Activated CD8-positive, alpha-beta memory T cell treated with anti-CD3 and anti-CD28 coated beads for 4 hours (primary cell): ENCODE results near the gene FBXL16.

Experiments
- DNase-seq, 2 donors: peaks; one replicate each; pipeline ENCODE4 v3.0.0-alpha.2; 2020; ENCODE audit warnings: low read depth in 2 of 2

The FBXL16 gene

DNA sequence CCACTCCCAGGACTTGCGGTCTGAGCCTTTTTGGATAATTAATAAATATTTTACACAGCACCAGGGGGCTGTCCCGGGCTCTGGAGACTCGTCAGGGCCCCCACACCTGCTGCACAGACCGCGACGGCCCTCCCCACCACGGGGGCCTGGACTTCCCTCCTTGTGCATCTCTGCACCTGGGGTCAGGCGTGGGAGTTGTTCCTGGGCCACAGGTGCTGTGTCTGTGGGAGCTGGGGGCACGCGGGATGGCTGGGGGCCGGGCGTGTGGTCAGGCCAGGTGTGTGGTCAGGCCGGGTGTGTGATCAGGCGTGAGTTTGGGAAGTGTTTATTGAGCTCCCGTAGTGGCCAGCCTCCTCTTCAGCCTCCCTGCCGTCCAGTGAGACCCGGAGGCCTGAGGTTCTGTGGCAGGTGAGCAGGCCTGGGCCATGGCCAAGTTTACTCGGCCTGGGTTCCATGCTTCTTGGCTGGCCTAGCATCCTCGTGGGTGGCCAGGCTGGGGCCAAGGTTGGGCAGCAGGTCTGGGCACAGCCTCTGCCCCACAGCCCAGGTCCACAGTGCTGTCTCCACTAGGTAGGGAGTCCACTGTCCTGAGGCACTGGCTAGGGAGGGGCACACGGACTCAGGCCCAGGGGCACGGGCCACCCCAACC is 27.3 kb downstream of the FBXL16 start:
- DNase-seq = no peak

DNA sequence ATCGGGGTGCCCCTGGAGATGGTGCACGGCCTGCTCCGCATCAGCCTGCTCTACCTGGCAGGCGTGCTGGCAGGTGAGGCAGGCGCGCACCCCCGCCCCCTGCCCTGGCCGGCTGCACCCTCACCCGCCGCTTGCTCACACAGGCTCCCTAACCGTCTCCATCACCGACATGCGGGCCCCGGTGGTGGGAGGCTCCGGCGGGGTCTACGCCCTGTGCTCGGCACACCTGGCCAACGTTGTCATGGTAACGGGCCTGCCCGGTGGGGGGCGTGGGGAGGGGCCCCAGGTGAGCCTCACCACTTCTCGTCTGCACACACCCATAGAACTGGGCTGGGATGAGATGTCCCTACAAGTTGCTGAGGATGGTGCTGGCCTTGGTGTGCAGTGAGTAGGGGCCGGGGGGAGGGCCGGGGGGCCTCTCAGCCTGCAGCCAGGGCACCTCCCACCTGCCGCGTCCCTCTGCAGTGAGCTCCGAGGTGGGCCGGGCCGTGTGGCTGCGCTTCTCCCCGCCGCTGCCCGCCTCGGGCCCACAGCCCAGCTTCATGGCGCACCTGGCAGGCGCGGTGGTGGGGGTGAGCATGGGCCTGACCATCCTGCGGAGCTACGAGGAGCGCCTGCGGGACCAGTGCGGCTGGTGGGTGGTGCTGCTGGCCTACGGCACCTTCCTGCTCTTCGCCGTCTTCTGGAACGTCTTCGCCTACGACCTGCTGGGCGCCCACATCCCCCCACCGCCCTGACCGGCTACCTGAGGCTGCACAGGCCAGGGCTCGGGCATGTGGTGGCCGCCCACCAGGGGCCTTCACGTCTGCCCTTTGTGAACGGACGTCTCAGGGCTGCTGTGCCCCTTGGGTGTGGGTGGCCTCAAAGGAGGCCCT is 28.0 kb downstream of the FBXL16 start:
- DNase-seq = no peak

GRCh38 chr16:676913-677312 is 28.7 kb downstream of the FBXL16 start:
- no peak for DNase-seq

DNA sequence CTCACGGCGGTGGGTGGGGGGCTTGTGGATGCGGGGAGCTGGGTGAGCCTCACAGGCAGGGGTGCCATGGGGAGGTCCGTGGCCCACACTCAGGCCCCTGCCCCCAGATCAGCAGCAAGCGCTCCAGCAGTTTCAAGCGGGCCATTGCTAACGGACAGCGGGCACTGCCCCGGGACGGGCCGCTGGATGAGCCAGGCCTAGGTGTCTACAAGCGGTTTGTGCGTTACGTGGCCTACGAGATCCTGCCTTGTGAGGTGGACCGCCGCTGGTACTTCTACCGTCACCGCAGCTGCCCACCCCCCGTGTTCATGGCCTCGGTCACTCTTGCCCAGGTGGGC is 29.1 kb downstream of the FBXL16 start:
- no peak for DNase-seq

DNA sequence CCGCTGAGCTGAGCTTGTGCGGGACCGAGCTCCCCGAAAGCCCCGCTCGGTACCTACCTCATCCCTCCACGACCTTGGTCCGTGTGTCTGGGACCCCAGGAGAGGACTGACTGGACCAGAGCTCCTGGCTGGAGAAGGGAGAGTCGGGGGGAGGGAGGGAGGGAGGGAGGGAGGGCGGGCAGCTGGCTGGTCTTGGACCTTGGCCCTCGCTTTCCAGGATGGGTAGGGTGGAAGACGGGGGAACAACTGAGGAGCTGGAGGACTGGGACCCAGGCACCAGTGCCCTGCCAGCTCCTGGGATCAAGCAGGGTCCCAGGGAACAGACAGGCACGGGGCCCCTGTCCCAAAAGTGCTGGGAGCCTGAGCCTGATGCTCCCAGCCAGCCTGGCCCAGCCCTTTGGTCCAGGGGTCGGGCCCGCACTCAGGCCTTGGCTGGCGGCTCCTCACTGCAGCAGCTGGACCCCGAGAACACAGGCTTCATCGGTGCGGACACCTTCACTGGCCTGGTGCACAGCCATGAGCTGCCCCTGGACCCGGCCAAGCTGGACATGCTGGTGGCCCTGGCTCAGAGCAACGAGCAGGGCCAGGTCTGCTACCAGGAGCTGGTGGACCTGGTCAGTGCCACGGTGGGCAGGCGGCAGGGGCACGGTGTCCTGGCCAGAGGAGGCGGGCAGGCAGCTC is 29.6 kb downstream of the FBXL16 start:
- DNase-seq = no peak

DNA sequence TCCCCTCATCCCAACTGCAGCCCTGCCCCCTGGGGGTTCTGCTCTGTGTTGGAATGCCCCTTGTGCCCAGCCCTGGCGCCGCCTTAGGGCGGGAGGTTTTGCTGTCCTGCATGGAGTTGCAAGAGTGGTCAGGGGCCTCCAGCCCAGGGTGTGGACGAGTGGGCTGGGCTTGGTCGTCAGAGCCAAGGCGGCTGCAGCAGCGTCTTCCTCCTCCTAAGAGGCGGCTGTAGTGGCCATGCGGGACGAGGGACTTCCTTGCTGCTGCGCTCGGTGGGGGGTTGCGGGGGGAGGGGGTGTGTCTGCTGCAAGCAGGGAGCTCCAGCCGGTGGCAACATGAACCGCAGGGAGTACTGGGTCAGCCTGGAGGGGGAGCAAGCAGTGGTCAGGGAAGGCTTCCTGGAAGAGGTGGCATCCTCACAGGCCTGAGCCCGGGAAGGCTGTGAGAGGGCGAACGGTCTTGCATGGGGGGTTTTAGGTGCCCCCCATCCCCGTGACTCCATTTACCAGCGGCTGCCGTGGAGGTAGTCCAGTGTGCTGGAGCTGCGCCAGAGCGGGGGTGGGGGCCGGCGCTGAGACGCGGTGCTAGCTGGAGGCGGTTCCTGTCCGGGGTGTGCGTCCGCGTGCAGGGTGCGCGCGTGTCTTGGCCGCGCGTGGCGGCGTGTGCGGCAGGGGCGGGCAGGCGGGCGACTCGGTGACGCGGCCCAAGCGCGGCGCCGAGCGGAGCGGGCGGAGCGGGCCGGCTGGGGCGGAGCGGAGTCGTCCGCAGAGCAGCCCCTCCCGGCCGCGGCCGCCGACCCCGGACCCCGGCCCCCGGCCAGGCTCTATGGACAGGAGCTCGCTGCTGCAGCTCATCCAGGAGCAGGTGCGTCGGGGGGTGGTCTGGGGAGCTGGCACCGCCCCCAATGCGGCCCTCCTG is 30.4 kb downstream of the FBXL16 start, which contains the start of gene RHBDL1:
Gene RHBDL1, plus strand, starts transcription at position 704 of the 916 bp plus-strand sequence. Its CDS starts 120 bp downstream, at position 824.
- DNase-seq = no peak

- no peak for DNase-seq
These were observed 31.3 kb downstream of the FBXL16 start for GRCh38 chr16:674214-674881.

GRCh38 chr16:673399-673991 is 32.1 kb downstream of the FBXL16 start:
- no peak for DNase-seq

DNA sequence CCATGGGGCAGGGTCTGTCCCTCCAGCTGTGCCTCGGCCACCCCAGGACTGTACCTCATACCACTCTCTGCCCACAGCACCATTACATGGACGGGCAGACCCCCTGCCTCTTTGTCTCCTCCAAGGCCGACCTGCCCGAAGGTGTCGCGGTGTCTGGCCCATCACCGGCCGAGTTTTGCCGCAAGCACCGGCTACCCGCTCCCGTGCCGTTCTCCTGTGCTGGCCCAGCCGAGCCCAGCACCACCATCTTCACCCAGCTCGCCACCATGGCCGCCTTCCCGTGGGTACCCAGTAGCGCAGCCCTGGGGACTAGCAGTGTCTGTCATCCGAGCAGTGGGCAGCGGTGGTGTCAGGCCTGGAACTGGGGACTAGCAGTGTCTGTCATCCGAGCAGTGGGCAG is 32.8 kb downstream of the FBXL16 start:
- no peak for DNase-seq

GRCh38 chr16:672371-672770 is 33.2 kb downstream of the FBXL16 start:
- DNase-seq = no peak

DNA sequence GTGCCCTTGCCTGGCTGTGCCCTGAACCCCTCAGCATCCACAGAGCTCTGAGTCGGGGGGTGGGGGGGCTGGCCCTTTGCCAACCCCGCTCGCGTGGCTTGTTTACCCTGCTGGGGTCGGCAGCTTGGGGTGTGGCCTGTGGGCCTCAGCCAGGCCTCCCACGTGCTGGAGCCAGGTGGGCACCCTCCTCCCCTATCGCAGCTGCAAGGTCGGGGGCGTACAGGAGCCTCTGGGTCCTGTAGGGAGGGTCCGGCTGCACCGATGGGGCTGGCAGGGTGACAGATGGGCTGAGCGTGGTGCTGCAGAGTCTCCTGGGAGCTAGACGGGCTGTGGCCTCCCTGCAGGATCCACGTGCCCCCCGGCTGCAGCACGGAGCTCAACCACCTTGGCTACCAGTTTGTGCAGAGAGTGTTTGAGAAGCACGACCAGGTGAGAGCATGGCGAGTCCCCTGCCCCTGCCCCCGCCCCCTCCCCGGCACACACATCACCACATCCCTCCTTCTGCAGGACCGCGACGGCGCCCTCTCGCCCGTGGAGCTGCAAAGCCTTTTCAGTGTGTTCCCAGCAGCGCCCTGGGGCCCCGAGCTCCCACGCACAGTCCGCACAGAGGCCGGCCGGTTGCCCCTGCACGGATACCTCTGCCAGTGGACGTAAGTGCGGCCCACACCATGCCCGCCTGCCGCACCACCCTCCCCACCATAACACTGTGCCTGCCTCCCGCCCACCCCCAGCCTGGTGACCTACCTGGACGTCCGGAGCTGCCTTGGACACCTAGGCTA is 34.1 kb downstream of the FBXL16 start:
- no peak for DNase-seq

DNA sequence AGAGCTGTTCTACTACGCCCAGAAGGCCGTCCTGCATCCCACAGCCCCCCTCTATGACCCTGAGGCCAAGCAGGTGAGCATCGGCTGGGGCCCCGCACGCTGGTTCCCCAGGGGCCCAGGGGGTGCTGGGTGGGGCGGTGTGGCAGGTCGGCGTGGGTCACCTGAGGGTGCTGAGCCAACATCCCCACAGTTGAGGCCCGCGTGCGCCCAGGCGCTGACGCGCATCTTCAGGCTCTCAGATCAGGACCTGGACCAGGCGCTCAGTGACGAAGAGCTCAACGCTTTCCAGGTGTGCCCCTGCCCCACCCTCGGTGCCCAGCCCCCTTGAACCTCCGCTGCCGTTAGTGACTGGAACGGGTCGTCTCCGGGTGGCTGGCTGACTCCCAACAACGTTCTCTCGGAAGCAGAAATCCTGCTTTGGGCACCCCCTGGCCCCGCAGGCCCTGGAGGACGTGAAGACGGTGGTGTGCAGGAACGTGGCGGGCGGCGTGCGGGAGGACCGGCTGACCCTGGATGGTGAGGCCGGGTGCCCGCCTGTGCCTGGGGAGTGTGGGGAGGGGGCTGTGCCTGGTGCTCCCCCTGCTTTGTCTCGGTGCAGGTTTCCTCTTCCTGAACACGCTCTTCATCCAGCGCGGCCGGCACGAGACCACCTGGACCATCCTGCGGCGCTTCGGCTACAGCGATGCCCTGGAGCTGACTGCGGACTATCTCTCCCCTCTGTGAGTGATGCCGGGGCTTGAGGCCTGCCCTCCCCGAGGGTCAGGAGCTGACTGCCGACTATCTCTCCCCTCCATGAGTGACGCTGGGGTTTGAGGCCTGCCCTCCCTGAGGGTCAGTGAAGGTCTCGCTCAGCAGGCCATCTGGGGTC is 34.9 kb downstream of the FBXL16 start:
- DNase-seq = no peak

DNA sequence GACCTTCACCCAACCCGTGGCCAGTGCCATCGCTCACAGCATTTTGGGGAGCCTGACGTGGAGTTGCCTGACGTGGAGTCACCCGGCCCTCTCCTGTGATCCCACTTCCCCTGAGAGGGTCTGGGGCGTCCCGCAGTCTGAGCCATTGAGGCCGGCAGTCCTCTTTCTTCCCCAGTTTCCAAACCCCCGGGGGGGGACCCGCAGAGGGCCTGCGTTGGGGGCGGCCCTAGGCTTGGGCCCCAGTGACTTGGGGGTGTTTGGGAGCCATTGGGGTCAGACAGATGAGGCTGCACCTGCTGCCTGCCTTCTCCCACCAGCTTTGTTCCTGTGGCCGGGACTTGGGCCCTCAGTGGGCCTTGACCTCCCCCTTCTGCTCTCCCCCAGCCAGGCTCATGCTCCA is 35.9 kb downstream of the FBXL16 start:
- DNase-seq = no peak

DNA sequence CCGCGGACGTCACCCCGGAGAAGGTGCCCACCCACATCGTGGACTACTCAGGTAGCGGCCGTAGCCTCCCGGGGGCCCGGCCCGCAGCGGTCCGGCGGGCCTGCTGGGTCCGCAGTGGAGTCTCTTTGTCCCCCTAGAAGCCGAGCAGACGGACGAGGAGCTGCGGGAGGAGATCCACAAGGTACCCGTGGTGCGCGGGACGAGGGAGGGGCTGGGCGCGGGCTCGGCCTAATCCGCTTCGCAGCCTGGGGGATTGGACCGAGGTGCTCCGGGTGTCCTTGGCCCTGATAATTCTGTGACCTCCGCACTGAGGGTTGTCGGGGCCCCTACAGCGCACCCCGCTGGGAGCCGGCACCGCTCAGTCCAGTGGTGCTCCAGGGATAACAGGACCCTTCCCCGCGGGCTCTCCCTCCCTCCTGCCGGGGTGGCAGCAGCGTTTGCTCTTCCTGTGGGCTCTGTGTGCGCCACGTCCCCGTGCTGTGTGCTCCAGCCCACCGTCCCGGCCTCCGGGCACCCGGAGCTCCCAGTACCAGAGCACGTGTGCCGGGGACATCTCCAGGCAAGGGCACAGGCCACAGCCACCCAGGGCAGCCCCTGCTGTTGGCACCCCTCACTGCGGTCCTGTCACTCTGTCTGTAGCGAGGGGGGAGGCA is 37.0 kb downstream of the FBXL16 start:
- DNase-seq = no peak

DNA sequence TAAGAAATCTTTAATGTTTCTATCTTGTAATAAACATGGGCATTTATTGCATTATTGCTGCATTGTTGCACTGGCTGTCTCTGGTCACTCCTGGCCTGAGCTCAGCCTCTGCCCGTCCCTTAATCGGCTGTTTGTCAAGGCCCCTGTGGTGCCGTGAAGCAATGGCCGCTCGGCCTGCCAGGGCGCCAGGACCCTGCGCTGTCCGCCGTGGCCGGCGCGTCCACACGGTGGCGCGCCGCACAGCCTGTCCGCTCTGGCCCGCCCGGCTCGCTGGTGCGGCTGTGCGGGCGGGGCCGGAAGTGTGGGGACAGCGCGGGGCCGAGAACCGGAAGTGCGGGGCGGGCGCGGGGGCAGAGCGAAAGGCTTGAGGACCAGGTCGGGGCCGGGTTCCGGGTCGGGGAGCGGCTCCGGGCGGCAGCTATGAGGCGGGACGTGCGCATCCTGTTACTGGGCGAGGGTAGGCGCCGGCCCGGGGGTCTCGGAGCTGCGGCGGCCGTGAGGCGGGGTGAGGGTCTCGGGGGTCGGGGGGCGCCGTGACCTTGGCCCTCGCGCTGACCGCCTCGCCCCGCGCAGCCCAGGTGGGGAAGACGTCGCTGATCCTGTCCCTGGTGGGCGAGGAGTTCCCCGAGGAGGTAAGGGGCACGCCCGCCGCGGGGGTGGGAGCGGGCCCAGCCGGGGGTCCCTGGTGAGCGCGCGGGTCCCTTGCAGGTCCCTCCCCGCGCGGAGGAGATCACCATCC is 37.7 kb downstream of the FBXL16 start, which contains the start of gene RHOT2:
Gene RHOT2, plus strand, starts transcription at position 353 of the 739 bp plus-strand sequence. Its CDS starts 68 bp downstream, at position 421.
- DNase-seq = peak; percentile 77 to 86

DNA sequence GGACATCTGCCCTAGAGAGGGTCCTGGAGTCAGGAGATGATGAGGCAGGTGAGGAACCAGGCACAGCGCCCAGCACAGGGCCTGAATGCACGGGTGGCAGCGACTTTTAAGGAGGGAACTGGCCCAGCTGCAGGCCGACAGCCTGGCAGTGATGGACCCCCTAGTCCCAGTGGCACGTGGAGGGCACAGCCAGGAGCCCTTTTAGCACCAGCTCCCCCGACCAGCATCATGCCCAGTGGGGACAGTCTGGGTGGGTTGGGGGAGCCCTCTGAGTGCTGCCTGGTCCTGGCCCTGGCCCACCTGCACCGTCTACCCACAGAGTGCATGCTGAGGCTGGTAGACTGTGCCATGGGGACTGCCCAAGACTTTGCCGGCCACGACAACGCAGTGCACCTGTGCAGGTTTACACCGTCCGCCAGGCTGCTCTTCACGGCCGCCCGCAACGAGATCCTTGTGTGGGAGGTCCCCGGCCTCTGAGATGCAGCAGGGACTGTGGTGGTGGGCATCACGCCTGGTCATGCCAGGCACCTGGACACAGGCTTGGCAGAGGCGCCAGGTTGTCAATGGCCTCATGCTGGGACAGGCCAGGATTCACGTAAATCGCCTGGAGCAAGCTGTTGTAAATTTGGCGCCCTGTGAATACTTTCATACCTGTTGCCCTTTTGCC is 38.4 kb downstream of the FBXL16 start:
- no peak for DNase-seq

GRCh38 chr16:666572-666971 is 39.0 kb downstream of the FBXL16 start:
- no peak for DNase-seq
